BJ (cell line): ENCODE measurements around the gene PEF1. TPM values are rescaled to one million over a fixed set of nuclear protein-coding genes. Genes with fewer than 3 reads are reported as not detected.

Experiments
- CTCF ChIA-PET: fragments of 350-600 bp; formaldehyde crosslinking; extraction: SDS; loops from one replicate; lab custom pipeline; 2021; ENCODE audit warnings: antibody characterized with exemption, inconsistent platforms; lab: Yijun Ruan, JAX
- POLR2A ChIA-PET: fragments of 300-600 bp; sonication (Branson Sonifier 250); formaldehyde crosslinking; extraction: SDS; loops from one replicate; lab custom pipeline; 2021; ENCODE audit warnings: antibody characterized with exemption; lab: Charles Lee
- DNase-seq: peaks from one replicate; pipeline ENCODE4 v3.0.0-alpha.2; 2011; ENCODE audit warnings: low read depth
- H3K27me3 ChIP-seq: 2 replicates; pipeline ENCODE4 v1.6.0; 2011; ENCODE audit warnings: low read length; ENCODE audit not compliant: control insufficient read depth, insufficient read depth
- H3K36me3 ChIP-seq: 2 replicates; pipeline ENCODE4 v1.5.1; 2011; ENCODE audit warnings: low read length; ENCODE audit not compliant: control insufficient read depth, insufficient read depth
- H3K4me3 ChIP-seq: 2 replicates; pipeline ENCODE4 v1.5.1; 2011; ENCODE audit warnings: low read depth, mild to moderate bottlenecking, control low read depth, low read length
- polyA plus RNA-seq: library from polyadenylated mRNA; depleted of rRNA; stranded (reverse); fragments of >200 nt; gene quantifications from 2 replicates; pipeline ENCODE4 v1.2.3, GENCODE V29; 2011
- TF ChIP-seq, protein P1 (sequence below): IDR thresholded peaks from 2 replicates; pipeline ENCODE4 v1.5.1; 2011; ENCODE audit warnings: low read depth, mild to moderate bottlenecking, control low read depth, inconsistent platforms, low read length, moderate library complexity; ENCODE audit not compliant: insufficient read depth

PEF1 gene
- polyA plus RNA-seq, 1 experiment, result 145 TPM

DNA sequence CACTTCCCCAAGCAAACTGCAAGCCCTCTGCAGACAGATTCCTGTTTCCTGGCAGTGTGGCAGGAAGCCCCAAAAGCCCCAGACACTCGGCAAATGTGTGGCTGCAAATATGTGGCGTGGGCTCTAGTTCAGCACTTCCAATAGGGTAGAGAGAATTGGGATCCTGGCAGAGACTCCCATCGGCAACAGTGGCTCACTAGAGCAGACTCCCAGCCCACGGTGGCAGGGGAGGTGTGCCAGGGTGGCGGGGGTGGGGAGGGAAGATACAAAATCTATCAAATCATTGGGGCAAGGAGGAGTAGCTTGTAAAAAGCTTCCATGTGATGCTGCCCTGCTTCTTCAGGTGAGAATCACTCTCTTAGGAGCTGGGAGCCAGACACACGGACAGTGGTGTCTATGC is 33.3 kb upstream of the PEF1 start:
- ChIA-PET CTCF (interaction anchor here (1.2 to 2.8 kb wide), 5 partner anchors 9 to 87 kb away, joined by 3 to 13 read pairs (median 4); no protein-coding TSS in a partner anchor), POLR2A (no interaction called here)
- H3K27me3 ChIP-seq, result no peaks in the 10 kb centered on the region
- H3K36me3 ChIP-seq, result peaks cover 40% of the 10 kb centered on the region
- DNase-seq, result no peak
- TF ChIP-seq, protein P1, sequence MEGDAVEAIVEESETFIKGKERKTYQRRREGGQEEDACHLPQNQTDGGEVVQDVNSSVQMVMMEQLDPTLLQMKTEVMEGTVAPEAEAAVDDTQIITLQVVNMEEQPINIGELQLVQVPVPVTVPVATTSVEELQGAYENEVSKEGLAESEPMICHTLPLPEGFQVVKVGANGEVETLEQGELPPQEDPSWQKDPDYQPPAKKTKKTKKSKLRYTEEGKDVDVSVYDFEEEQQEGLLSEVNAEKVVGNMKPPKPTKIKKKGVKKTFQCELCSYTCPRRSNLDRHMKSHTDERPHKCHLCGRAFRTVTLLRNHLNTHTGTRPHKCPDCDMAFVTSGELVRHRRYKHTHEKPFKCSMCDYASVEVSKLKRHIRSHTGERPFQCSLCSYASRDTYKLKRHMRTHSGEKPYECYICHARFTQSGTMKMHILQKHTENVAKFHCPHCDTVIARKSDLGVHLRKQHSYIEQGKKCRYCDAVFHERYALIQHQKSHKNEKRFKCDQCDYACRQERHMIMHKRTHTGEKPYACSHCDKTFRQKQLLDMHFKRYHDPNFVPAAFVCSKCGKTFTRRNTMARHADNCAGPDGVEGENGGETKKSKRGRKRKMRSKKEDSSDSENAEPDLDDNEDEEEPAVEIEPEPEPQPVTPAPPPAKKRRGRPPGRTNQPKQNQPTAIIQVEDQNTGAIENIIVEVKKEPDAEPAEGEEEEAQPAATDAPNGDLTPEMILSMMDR, result no peak
- H3K4me3 ChIP-seq, result no peak overlapping the region

DNA sequence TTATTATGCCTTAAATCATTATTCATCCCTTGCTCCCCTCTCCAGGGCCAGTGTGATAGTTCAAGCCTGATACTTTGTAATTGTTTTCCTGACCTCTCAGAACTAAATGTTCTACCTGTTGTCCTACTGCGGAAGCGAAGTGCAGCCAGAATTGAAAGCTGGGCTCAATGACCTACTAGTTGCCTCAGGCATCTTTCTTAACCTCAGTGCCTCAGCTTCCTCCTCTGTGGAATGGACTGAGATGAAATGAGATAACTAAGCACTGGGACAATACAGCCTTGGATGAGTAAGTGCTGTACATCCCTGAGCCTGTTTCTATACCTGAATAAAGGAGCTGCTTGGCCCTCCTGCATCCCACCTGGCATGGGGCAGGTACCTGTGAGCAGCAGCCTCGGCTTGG is 32.7 kb upstream of the PEF1 start:
- peaks cover 37% of the 10 kb centered on the region for H3K36me3 ChIP-seq
- POLR2A ChIA-PET, result no interaction called here
- DNase-seq, result no peak

DNA sequence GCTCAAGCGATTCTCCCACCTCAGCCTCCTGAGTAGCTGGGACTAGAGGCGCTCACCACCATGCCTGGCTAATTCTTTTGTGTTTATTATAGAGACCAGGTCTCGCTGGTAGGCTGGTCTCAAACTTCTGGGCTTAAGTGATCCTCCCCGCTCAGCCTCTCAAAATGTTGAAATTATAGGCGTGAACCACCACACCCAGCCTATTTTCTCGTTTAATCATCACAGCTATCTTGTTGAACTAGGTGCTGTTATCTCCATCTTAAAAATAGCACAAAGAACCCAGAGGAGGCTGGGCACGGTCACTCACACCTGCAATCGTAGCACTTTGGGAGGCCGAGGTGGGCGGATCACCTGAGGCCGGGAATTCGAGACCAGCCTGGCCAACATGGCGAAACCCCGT is 31.1 kb upstream of the PEF1 start:
- ChIA-PET POLR2A (no interaction called here), CTCF (interaction anchor here (1.2 to 1.8 kb wide), 6 partner anchors 8 to 113 kb away, joined by 3 to 8 read pairs (median 4); no protein-coding TSS in a partner anchor)
- Histone ChIP-seq H3K36me3 (peaks cover 32% of the 10 kb centered on the region), H3K4me3 (no peak overlapping the region), H3K27me3 (no peaks in the 10 kb centered on the region)
- TF ChIP-seq, protein P1, result no peak
- no peak for DNase-seq

More for the DNA sequence above, 32.7 kb upstream of the PEF1 start:
- no peaks in the 10 kb centered on the region for H3K27me3 ChIP-seq
- TF ChIP-seq, protein P1, result no peak
- H3K4me3 ChIP-seq, result no peak overlapping the region
- CTCF ChIA-PET, result interaction anchor here (0.9 to 2.8 kb wide), 3 partner anchors 9 to 68 kb away, joined by 3 to 13 read pairs (median 4); no protein-coding TSS in a partner anchor

DNA sequence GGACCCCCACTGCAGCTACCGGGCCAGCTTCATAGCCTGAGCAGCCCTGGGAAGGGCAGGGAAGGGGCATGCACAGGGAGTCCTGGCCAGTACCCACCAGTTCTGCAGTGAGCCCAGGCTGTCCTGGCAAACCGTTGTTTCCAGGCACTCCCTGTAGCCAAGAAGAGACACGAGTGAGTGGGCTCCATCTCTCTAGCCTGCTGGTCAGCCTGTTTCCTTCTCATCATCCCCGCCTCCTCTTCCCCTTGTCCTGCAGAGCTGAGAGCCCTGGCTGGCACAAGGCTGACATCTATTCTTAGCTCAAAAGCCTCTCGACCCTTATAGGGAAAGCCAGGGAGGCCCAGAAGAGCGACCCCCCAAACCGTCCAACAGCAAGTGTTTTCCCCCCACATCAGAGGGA is 30.5 kb upstream of the PEF1 start:
- CTCF ChIA-PET, result interaction anchor here (1.2 to 1.8 kb wide), 7 partner anchors 9 to 114 kb away, joined by 3 to 8 read pairs (median 4); no protein-coding TSS in a partner anchor
- Histone ChIP-seq H3K36me3 (peaks cover 30% of the 10 kb centered on the region), H3K27me3 (no peaks in the 10 kb centered on the region), H3K4me3 (no peak overlapping the region)
- POLR2A ChIA-PET, result no interaction called here
- DNase-seq, result no peak
- TF ChIP-seq, protein P1, result no peak

DNA sequence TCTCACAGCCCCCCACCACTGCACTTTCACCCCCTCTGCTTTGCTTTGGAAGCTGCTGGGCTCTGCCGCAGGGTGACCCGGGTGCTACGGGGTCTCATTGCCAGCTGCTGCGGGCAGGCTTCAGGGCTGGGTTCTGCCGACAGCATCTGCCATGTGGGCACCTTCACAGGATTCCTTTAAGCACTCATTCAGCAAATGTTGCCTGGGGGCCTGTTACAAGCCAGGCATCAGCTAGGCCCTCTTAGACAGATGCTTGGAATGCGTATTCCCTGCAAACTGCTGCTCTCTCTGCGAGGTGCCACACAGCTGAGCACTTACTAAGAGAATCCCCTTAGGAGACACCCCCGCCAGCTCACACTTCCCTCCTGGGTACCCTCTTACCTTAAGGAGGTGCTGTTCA is 29.9 kb upstream of the PEF1 start:
- no peak overlapping the region for H3K4me3 ChIP-seq
- no peak for DNase-seq
- ChIA-PET POLR2A (no interaction called here), CTCF (interaction anchor here (1.2 to 1.8 kb wide), 7 partner anchors 9 to 114 kb away, joined by 3 to 8 read pairs (median 4); no protein-coding TSS in a partner anchor)
- H3K36me3 ChIP-seq, result peaks cover 26% of the 10 kb centered on the region
- H3K27me3 ChIP-seq, result no peaks in the 10 kb centered on the region
- TF ChIP-seq, protein P1, result no peak
